Measurements from ENCODE around the gene BARHL1. TPM values are rescaled to one million over a fixed set of nuclear protein-coding genes. Genes with fewer than 3 reads are reported as not detected.

Gene BARHL1
- total RNA-seq, 2 experiments from 2014 or later, result not detected

DNA sequence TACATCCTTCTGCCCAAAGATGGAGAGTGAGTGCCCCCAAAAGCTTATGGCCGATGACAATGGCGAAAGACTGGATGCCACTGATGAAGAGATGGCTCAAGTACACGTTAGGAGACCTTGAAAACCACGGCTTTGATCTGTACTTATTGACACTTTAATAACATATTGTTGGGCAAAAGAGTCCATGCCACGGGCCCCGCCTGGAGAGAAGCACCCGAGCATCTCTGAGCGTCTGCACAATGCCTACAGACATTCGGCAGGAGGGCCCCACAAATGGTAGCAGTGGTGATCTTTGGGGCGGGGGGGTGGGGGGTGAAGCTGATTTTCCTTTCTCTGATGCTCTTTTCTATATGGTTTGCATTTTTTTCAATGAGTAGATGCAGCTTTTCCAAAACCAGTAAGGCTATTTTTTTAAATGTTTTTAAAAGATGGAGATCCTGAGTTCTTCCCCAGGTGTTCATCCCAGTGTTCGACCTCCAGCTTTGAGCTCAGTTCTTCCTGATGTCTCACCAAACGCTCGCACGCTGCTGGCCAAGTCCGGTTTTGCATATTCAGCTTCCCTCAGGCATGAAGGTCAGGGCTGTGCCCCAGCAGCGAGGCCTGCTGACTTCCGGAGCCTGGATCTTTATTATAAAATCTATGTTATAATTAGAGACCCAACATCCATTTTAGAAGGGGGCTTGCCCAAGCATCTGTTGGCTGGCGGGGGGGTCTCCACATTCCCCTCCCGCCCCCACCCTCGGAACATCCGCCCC, 34.3 kb upstream of the BARHL1 start:
- peak overlapping the region; percentile 45 for H3K4me3 ChIP-seq (ENCODE audit: low read depth, low read length, poor library complexity, severe bottlenecking)
- TF ChIP-seq EZH2phosphoT487 (IDR thresholded peaks at IDR 0.05; ENCODE audit: borderline replicate concordance, low read depth, low read length), result no peak
- no peak for TF ChIP-seq CTCF (conservative IDR thresholded peaks at IDR 0.05; ENCODE audit: low read length)
- ChIA-PET CTCF (ENCODE audit: unreplicated experiment) (no interaction called here), POLR2A (interaction anchor here (0.6 to 1.1 kb wide), 3 partner anchors 12 to 794 kb away, joined by 3 to 7 read pairs (median 4); no protein-coding TSS in a partner anchor)
- no peaks in the 10 kb centered on the region for H3K9me3 ChIP-seq (ENCODE audit: low read length)
- H4K20me1 ChIP-seq (ENCODE audit: insufficient read depth, low read length), result no peaks in the 10 kb centered on the region
- peaks cover 48% of the 10 kb centered on the region for H3K4me1 ChIP-seq (ENCODE audit: insufficient read depth, low read length, poor library complexity, severe bottlenecking)
- H3K79me2 ChIP-seq (ENCODE audit: insufficient read depth, low read depth, low read length), result no peaks in the 10 kb centered on the region
- H3K9me2 ChIP-seq (ENCODE audit: insufficient read depth, low read length), result no peaks in the 10 kb centered on the region
- no peaks in the 10 kb centered on the region for H3K36me3 ChIP-seq (ENCODE audit: insufficient read depth, low read length)
- no TSS peak for BruUV-seq (replicated peaks)
- peak overlapping the region; percentile 97 for H3K27ac ChIP-seq (ENCODE audit: low read depth, low read length, poor library complexity, severe bottlenecking)
- H3K4me2 ChIP-seq (ENCODE audit: low read length), result peak overlapping the region; percentile 61
- DNase-seq (ENCODE audit: low spot score), result peak; percentile 84
- H2AFZ ChIP-seq (ENCODE audit: low read length), result no peak overlapping the region; the same call in 1 of the 2 replicates
- intact Hi-C loops (cut with micrococcal nuclease; ENCODE audit: unreplicated experiment), result no loop called here

DNA sequence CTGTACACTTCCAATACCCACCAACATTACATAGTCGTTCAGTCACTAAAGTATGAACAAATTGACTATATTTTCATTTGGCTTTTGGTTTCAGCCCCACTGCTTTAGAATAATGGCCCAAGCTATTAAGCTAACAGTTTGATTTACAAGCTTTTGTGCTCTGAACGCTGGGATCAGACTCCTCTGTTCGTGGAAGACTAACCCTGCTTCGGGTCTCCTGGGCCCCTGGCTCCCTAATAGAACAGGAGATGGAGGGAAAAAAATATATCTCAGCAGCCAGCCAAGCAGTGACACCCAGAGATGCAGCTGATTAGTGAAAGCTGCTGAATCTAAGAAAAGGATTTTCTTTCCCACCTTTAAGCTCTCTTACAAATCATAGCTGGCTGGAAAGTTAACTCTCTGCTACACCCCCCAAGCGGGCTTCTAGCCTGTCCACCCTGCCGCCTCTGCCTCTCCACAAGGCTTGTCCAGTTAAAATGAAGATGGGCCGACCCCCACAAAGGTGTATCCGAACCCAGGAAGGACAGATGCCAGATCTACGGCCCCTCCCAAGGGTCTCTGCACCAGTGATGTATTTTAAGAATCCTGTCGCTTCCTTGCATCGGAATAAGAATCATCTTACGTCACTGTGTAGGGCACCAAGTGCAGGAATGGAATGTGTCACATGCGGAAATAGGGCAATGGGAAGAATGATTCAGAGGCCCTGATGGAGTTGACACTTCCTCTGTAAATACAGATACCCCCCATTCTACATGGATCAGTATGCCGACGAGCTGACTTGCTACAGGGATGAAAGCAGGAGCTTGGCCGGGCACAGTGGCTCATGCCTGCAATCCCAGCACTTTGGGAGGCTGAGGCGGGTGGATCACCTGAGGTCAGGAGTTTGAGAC, 33.4 kb upstream of the BARHL1 start:
- Histone ChIP-seq H3K4me3 (ENCODE audit: low read depth, low read length, poor library complexity, severe bottlenecking) (peak overlapping the region; percentile 45), H2AFZ (ENCODE audit: low read length) (peak overlapping the region; percentile 34; the same call in 1 of the 2 replicates), H3K4me2 (ENCODE audit: low read length) (peak overlapping the region; percentile 61), H3K4me1 (ENCODE audit: insufficient read depth, low read length, poor library complexity, severe bottlenecking) (peaks cover 48% of the 10 kb centered on the region), H3K79me2 (ENCODE audit: insufficient read depth, low read depth, low read length) (no peaks in the 10 kb centered on the region), H3K9me2 (ENCODE audit: insufficient read depth, low read length) (no peaks in the 10 kb centered on the region), H3K9me3 (ENCODE audit: low read length) (no peaks in the 10 kb centered on the region), H3K27ac (ENCODE audit: low read depth, low read length, poor library complexity, severe bottlenecking) (peak overlapping the region; percentile 97), H3K36me3 (ENCODE audit: insufficient read depth, low read length) (no peaks in the 10 kb centered on the region), H4K20me1 (ENCODE audit: insufficient read depth, low read length) (no peaks in the 10 kb centered on the region)
- no TSS peak for BruUV-seq (replicated peaks)
- POLR2A ChIA-PET, result interaction anchor here (0.5 to 1.1 kb wide), 5 partner anchors 9 to 1821 kb away, joined by 3 to 7 read pairs (median 3); no protein-coding TSS in a partner anchor
- CTCF ChIA-PET (ENCODE audit: unreplicated experiment), result no interaction called here
- TF ChIP-seq EZH2phosphoT487 (IDR thresholded peaks at IDR 0.05; ENCODE audit: borderline replicate concordance, low read depth, low read length), result no peak
- TF ChIP-seq CTCF (conservative IDR thresholded peaks at IDR 0.05; ENCODE audit: low read length), result no peak
- no peak for DNase-seq (ENCODE audit: low spot score)
- intact Hi-C loops (cut with micrococcal nuclease; ENCODE audit: unreplicated experiment), result no loop called here

Data from OCI-LY7 (cell line).